Endothelial cell of umbilical vein (primary cell): ENCODE data around the gene GRK4. TPM values are rescaled to one million over a fixed set of nuclear protein-coding genes. Genes with fewer than 3 reads are reported as not detected.

Experiments
- BruUV-seq: library from RNA; stranded (reverse); fragments of 400-500 nt; replicated peaks from 2 replicates; lab custom pipeline; 2021; lab: Mats Ljungman, UMichigan
- CTCF ChIA-PET: fragments of 300-600, 350-600 bp; sonication (Branson Sonifier 250); formaldehyde crosslinking; loops from one replicate; lab custom pipeline; 2021; ENCODE audit warnings: antibody characterized with exemption, inconsistent platforms; lab: Charles Lee
- POLR2A ChIA-PET: fragments of 300-600, 350-600 bp; sonication (Branson Sonifier 250); formaldehyde crosslinking; loops from one replicate; lab custom pipeline; 2021; ENCODE audit warnings: antibody characterized with exemption, inconsistent platforms; lab: Charles Lee
- DNase-seq: peaks from one replicate; pipeline ENCODE4 v3.0.0-alpha.2; 2011; ENCODE audit warnings: low read depth, low spot score
- FAIRE-seq: peaks from 2 replicates; lab custom pipeline; 2011; peaks lifted over from hg19 to GRCh38; lab: Jason Lieb, UNC
- H2AFZ ChIP-seq: 2 replicates; pipeline ENCODE4 v1.6.0; 2012; ENCODE audit warnings: low read depth, low read length, control low read depth, inconsistent platforms
- H3K27ac ChIP-seq: 2 replicates; pipeline ENCODE4 v1.5.1; 2011; ENCODE audit warnings: low read depth, mild to moderate bottlenecking, control low read depth, low read length, moderate library complexity; ENCODE audit not compliant: insufficient read depth
- H3K27me3 ChIP-seq, 2 experiments: 2 replicates each; pipeline versions ENCODE4 v1.6.0 to v1.6.1; 2011; ENCODE audit warnings: low read length in 2 of 2, mixed read lengths in 1 of 2; ENCODE audit not compliant: control insufficient read depth in 2 of 2, insufficient read depth in 2 of 2
- H3K36me3 ChIP-seq, 2 experiments: 2 replicates in 1 of 2; 3 replicates in 1 of 2; pipeline ENCODE4 v1.5.1; 2011; ENCODE audit warnings: low read length in 2 of 2, mild to moderate bottlenecking in 1 of 2, moderate library complexity in 1 of 2; ENCODE audit not compliant: control insufficient read depth in 2 of 2, insufficient read depth in 2 of 2; ENCODE audit errors: extremely low read depth in 1 of 2
- H3K4me1 ChIP-seq: 3 replicates; pipeline ENCODE4 v1.5.1; 2011; ENCODE audit warnings: mild to moderate bottlenecking, low read length; ENCODE audit not compliant: control insufficient read depth, insufficient read depth; ENCODE audit errors: extremely low read depth
- H3K4me2 ChIP-seq: 2 replicates; pipeline ENCODE4 v1.6.1; 2011; ENCODE audit warnings: low read length, control low read depth, mixed read lengths; ENCODE audit not compliant: insufficient read depth
- H3K4me3 ChIP-seq, 3 experiments: fragments of 200-600 bp in 1 of 3; sonication (generic), shearing (Covaris generic) in 1 of 3; replicated peaks in 1 of 3; 2 replicates each; pipeline ENCODE4 v1.5.1; 2011 to 2016; ENCODE audit warnings: control low read depth in 3 of 3, low read length in 3 of 3, mild to moderate bottlenecking in 2 of 3, inconsistent platforms in 1 of 3, low read depth in 1 of 3, moderate library complexity in 1 of 3; ENCODE audit not compliant: insufficient read depth in 1 of 3
- H3K79me2 ChIP-seq: 2 replicates; pipeline ENCODE4 v1.6.0; 2012; ENCODE audit warnings: low read length, inconsistent platforms; ENCODE audit not compliant: control insufficient read depth, insufficient read depth
- H3K9ac ChIP-seq: replicated peaks from 2 replicates; pipeline ENCODE3; 2011; ENCODE audit warnings: low read length, control low read depth; ENCODE audit not compliant: insufficient read depth; ENCODE audit errors: extremely low read depth
- H3K9me1 ChIP-seq: replicated peaks from 3 replicates; pipeline ENCODE4 v1.6.0; 2011; ENCODE audit warnings: mild to moderate bottlenecking, low read length; ENCODE audit not compliant: control insufficient read depth, insufficient read depth; ENCODE audit errors: extremely low read depth
- H3K9me3 ChIP-seq: replicated peaks from 2 replicates; pipeline ENCODE4 v1.5.1; 2012; ENCODE audit warnings: low read length, inconsistent platforms; ENCODE audit not compliant: control insufficient read depth, insufficient read depth
- H4K20me1 ChIP-seq: replicated peaks from 2 replicates; pipeline ENCODE3; 2011; ENCODE audit warnings: mild to moderate bottlenecking, low read length; ENCODE audit not compliant: control insufficient read depth, insufficient read depth; ENCODE audit errors: extremely low read depth
- CTCF ChIP-seq, 2 donors: IDR thresholded peaks; 1 replicate in 1 of 2; 2 replicates in 1 of 2; pipeline ENCODE4 v1.5.1; 2011; ENCODE audit warnings: low read length in 2 of 2, mild to moderate bottlenecking in 2 of 2, moderate library complexity in 2 of 2, control low read depth in 1 of 2, inconsistent platforms in 1 of 2, low read depth in 1 of 2; ENCODE audit not compliant: insufficient read depth in 1 of 2; ENCODE audit errors: extremely low read depth in 1 of 2
- EZH2 ChIP-seq: IDR thresholded peaks from 2 replicates; pipeline ENCODE4 v1.6.1; 2012; ENCODE audit warnings: borderline replicate concordance, low read depth, mild to moderate bottlenecking, moderate library complexity, low read length, inconsistent platforms; ENCODE audit not compliant: severe bottlenecking
- FOS ChIP-seq: IDR thresholded peaks from 2 replicates; pipeline ENCODE4 v1.6.1; 2011; ENCODE audit warnings: mild to moderate bottlenecking, low read length, moderate library complexity, borderline replicate concordance; ENCODE audit not compliant: insufficient read depth
- GATA2 ChIP-seq: IDR thresholded peaks from 2 replicates; pipeline ENCODE4 v1.7.0; 2011; ENCODE audit warnings: low read depth, mild to moderate bottlenecking, moderate library complexity, mixed read lengths, low read length; ENCODE audit not compliant: insufficient read length, insufficient read depth
- JUN ChIP-seq: IDR thresholded peaks from 2 replicates; pipeline ENCODE4 v1.6.1; 2011; ENCODE audit warnings: borderline replicate concordance, low read depth; ENCODE audit not compliant: insufficient read length, insufficient read depth
- MAX ChIP-seq: IDR thresholded peaks from 2 replicates; pipeline ENCODE4 v1.6.1; 2011; ENCODE audit not compliant: insufficient read depth, insufficient read length
- MYC ChIP-seq: IDR thresholded peaks from one replicate; pipeline ENCODE4 v1.6.1; 2011; ENCODE audit warnings: mild to moderate bottlenecking, low read depth, low read length
- POLR2A ChIP-seq: IDR thresholded peaks from 2 replicates; pipeline ENCODE4 v1.6.1; 2012; ENCODE audit warnings: low read depth, mild to moderate bottlenecking, control low read depth, low read length
- POLR2AphosphoS5 ChIP-seq: IDR thresholded peaks from 2 replicates; pipeline ENCODE4 v1.6.1; 2012; ENCODE audit warnings: low read depth, mild to moderate bottlenecking, control low read depth, low read length, moderate library complexity; ENCODE audit not compliant: insufficient read depth
- dilution Hi-C: fragments of 300-500 bp; cut with MboI; formaldehyde crosslinking; loops from one replicate; pipeline ENCODE4 v1.15.0; 2019; ENCODE audit warnings: low sequenced_read_pairs; ENCODE audit not compliant: extremely low pct_ligation_motif_present
- intact Hi-C: fragments of 100-400 bp; cut with micrococcal nuclease; formaldehyde crosslinking; loops from one replicate; pipeline ENCODE4 v1.10.0; 2022
- polyA plus RNA-seq, 4 experiments: library from polyadenylated mRNA; depleted of rRNA in 3 of 4; stranded (reverse) in 3 of 4; unstranded in 1 of 4; fragments of >200 nt; gene quantifications; 2 replicates each; pipeline versions ENCODE4 v1.2.1 to v1.2.3, GENCODE V29; 2011 to 2012; ENCODE audit warnings: missing spikeins in 1 of 4
- total RNA-seq: library from RNA; stranded (reverse); gene quantifications from 2 replicates; pipeline ENCODE4 v1.2.3, GENCODE V29; 2021

Gene GRK4
- total and polyA plus RNA-seq, 2 donors (not counting 3 experiments of a cell fraction or from before 2014, with no cell fraction given) = 3.1 to 6.3 TPM

- no peaks in the 10 kb centered on the region for H4K20me1 ChIP-seq
- ChIA-PET POLR2A (no interaction called here), CTCF (no interaction called here)
- dilution Hi-C loops (no loop called here), intact Hi-C loops (no loop called here)
- DNase-seq (no peak), FAIRE-seq (no peak)
- no peak overlapping the region for H2AFZ ChIP-seq
- H3K9me1 ChIP-seq = no peaks in the 10 kb centered on the region
- no peak overlapping the region for H3K9ac ChIP-seq
- H3K4me3 ChIP-seq = no peak overlapping the region
- BruUV-seq = no TSS peak
- no peak overlapping the region for H3K27ac ChIP-seq
- H3K4me2 ChIP-seq = no peak overlapping the region
- no peaks in the 10 kb centered on the region for H3K9me3 ChIP-seq
- no peaks in the 10 kb centered on the region for H3K36me3 ChIP-seq
- TF ChIP-seq JUN (no peak), POLR2AphosphoS5 (no peak)
- no peaks in the 10 kb centered on the region for H3K4me1 ChIP-seq
- no peaks in the 10 kb centered on the region for H3K79me2 ChIP-seq
- peaks cover 2 to 5% of the 10 kb centered on the region in 2 experiments for H3K27me3 ChIP-seq
Measured at GRCh38 chr4:3021627-3022026, 58.3 kb downstream of the GRK4 start.

GRCh38 chr4:3022112-3022511 lies 58.7 kb downstream of the GRK4 start:
- Histone ChIP-seq H3K9me3 (no peaks in the 10 kb centered on the region), H3K4me2 (no peak overlapping the region), H3K4me1 (no peaks in the 10 kb centered on the region), H4K20me1 (no peaks in the 10 kb centered on the region), H3K9me1 (no peaks in the 10 kb centered on the region), H3K79me2 (no peaks in the 10 kb centered on the region), H3K9ac (no peak overlapping the region), H2AFZ (no peak overlapping the region), H3K27me3 (peaks cover 2 to 5% of the 10 kb centered on the region in 2 experiments), H3K36me3 (no peaks in the 10 kb centered on the region), H3K27ac (no peak overlapping the region), H3K4me3 (no peak overlapping the region)
- CTCF ChIA-PET = no interaction called here
- DNase-seq (no peak), FAIRE-seq (no peak)
- TF ChIP-seq MYC = no peak
- no peak for TF ChIP-seq FOS
- TF ChIP-seq MAX = no peak
- no peak for TF ChIP-seq EZH2
- TF ChIP-seq POLR2A = no peak
- TF ChIP-seq CTCF (IDR thresholded peaks at IDR 0.05; ENCODE audit: extremely low read depth in 1 of 2, insufficient read depth in 1 of 2, low read depth in 1 of 2, low read length in 2 of 2) = no peak
- TF ChIP-seq GATA2 = no peak
- TF ChIP-seq POLR2AphosphoS5 = no peak
- TF ChIP-seq JUN = no peak
- dilution Hi-C loops = no loop called here
- intact Hi-C loops = no loop called here
- POLR2A ChIA-PET = no interaction called here
- no TSS peak for BruUV-seq
